SU-DHL-6 (cell line): ENCODE results near the gene MYOM1.

ENCODE experiments used
- CTCF ChIP-seq: fragments of 200-600 bp; sonication (generic); IDR thresholded peaks from one replicate; pipeline ENCODE4 v1.5.1; 2017; ENCODE audit warnings: antibody characterized with exemption, mild to moderate bottlenecking, low read length, moderate library complexity; ENCODE audit not compliant: insufficient read depth, poor library complexity, severe bottlenecking
- EZH2phosphoT487 ChIP-seq: fragments of 200-600 bp; sonication (generic), shearing (Covaris generic); conservative IDR thresholded peaks from 2 replicates; pipeline ENCODE4 v1.6.1; 2018; ENCODE audit warnings: mild to moderate bottlenecking, antibody characterized with exemption, low read length, moderate library complexity, mixed read lengths

- no peak for TF ChIP-seq CTCF
- no peak for TF ChIP-seq EZH2phosphoT487
These were observed 62.2 kb downstream of the MYOM1 start for GRCh38 chr18:3157606-3158005.
